DND-41 (cell line): ENCODE data around the gene NISCH.

ENCODE experiments used
- EZH2 ChIP-seq: IDR thresholded peaks from 3 replicates; pipeline ENCODE4 v1.6.1; 2012; ENCODE audit warnings: borderline replicate concordance, low read depth, mild to moderate bottlenecking, moderate library complexity, low read length, inconsistent platforms; ENCODE audit not compliant: severe bottlenecking
- TF ChIP-seq, protein P1 (sequence below): IDR thresholded peaks from 2 replicates; pipeline ENCODE4 v1.5.1; 2012; ENCODE audit warnings: borderline replicate concordance, low read length, moderate library complexity, mild to moderate bottlenecking; ENCODE audit not compliant: poor library complexity, severe bottlenecking; ENCODE audit errors: extremely low read depth

DNA sequence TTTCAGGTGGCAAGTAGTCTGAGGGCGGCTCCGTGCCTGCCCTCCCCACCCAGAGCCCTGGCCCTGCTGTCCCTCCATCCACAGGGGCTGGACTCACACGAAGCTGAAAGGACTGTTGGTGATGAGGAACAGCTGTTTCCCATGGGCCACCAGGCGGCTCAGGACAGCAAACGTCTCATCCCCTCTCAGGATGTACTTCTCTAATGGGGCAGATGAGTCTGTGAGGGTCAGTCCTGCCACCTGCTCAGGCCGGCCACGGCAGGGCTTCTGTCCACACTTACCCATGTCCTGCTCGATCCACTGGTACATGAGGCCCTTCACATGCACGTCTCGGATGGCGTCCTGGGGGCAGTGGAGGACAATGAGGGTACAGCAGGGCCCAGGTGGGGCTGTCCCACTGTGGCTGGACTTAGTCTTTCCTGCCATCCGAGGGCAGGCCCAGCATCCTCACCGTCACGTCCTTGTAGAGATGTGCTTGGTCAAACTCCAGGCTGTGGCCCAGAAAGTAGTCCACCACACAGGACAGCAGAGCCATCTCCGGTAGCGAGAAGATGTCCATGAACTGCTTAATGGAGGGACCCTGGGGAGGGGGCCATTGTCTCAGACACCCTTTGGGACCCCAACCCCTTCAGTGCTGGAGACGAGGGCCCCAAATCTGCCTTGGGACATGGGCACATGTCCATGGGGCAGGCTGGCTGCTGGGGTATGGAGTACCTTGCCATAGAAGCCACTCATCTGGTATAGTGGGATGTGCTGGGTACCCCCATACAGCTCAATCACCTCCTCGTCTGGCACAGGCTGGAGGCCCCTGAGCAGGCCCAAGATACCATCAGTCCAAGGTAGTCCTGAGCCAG, 72.6 kb downstream of the NISCH start:
- TF ChIP-seq, protein P1, sequence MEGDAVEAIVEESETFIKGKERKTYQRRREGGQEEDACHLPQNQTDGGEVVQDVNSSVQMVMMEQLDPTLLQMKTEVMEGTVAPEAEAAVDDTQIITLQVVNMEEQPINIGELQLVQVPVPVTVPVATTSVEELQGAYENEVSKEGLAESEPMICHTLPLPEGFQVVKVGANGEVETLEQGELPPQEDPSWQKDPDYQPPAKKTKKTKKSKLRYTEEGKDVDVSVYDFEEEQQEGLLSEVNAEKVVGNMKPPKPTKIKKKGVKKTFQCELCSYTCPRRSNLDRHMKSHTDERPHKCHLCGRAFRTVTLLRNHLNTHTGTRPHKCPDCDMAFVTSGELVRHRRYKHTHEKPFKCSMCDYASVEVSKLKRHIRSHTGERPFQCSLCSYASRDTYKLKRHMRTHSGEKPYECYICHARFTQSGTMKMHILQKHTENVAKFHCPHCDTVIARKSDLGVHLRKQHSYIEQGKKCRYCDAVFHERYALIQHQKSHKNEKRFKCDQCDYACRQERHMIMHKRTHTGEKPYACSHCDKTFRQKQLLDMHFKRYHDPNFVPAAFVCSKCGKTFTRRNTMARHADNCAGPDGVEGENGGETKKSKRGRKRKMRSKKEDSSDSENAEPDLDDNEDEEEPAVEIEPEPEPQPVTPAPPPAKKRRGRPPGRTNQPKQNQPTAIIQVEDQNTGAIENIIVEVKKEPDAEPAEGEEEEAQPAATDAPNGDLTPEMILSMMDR, result no peak
- TF ChIP-seq EZH2, result no peak
